Measurements from ENCODE around the gene KIAA0232.

Gene KIAA0232

GRCh38 chr4:6742507-6742906 lies 40.0 kb upstream of the KIAA0232 start:
- in situ Hi-C loops (cut with HindIII; ENCODE audit: low sequenced_read_pairs): no loop called here
- no peak overlapping the region for H3K4me3 ChIP-seq (ENCODE audit: low read depth, low read length)
- no peak for TF ChIP-seq CTCF (IDR thresholded peaks at IDR 0.05; ENCODE audit: low read depth, low read length)
- DNase-seq (ENCODE audit: low read depth, low spot score): no peak

- TF ChIP-seq CTCF (IDR thresholded peaks at IDR 0.05; ENCODE audit: low read depth, low read length): no peak
- no peak for DNase-seq (ENCODE audit: low read depth, low spot score)
- in situ Hi-C loops (cut with HindIII; ENCODE audit: low sequenced_read_pairs): no loop called here
- no peak overlapping the region for H3K4me3 ChIP-seq (ENCODE audit: low read depth, low read length)
Observed at GRCh38 chr4:6742989-6743388, 39.5 kb upstream of the KIAA0232 start.

DNA sequence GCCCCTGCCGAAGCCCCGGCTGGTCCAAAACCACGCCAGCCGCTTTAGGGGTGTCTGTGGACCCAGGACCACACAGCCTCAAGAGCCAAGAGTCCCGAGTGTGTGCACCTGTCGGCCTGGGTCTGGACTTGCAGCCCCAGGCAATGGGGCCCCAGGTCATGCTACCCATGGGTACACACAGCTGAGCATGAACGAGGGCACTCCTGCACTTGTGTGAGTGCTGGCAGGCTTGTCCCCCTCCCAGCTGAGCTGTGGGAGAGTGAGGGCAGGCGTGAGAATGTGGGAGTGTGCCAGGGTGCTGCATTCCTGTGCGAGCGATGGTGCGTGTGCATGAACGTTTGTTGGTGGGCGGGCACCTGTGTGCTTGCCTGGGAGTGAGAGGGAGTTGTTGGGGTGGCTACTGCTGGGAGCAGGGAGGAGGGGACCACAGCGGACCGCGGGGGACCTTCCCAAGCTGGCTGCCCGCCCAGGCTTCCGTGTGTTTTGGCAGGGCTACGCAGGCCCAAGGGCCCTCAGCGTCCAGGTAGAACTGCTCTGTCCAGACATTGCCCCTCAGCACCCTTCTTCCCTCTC lies 35.7 kb upstream of the KIAA0232 start:
- no peak for TF ChIP-seq CTCF (IDR thresholded peaks at IDR 0.05; ENCODE audit: low read depth, low read length)
- DNase-seq (ENCODE audit: low read depth, low spot score): no peak
- in situ Hi-C loops (cut with HindIII; ENCODE audit: low sequenced_read_pairs): no loop called here
- no peak overlapping the region for H3K4me3 ChIP-seq (ENCODE audit: low read depth, low read length)

DNA sequence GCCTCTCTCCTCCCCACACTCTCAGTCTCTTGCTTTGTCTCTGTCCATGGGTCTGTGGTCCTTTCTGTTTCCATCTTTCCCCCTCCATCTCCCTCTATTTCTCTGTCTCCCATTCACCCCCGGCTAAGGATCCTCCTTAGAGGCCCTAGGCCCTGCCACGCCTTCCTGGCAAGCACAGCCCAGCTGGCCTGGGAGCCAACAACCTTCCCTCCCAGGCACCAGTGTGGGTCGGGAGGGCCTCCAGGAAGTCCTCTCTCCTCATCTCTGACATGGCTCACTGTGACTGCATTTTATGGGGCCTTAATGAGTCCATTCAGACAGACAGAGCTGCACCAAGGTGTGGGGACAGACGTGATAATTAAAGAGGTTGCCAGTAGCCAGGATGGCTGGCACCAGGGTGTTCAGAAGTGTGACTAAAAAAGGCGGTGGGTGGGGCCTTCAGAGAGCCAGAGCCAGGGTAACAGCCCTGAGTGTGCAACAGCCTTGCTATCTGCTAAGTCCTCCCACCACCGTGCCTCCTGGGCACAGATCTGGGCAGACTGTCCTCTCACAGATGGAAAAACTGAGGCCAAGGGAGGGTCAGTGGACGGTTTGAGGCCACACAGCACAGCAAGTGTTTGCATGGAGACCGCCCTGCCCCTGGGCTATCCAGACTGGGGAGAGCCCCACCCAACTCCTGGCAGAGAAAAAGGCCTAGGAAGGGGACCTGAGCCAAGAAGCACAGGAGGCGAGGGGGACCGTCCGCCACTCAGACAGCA lies 35.1 kb upstream of the KIAA0232 start:
- no peak for DNase-seq (ENCODE audit: low read depth, low spot score)
- no peak overlapping the region for H3K4me3 ChIP-seq (ENCODE audit: low read depth, low read length)
- in situ Hi-C loops (cut with HindIII; ENCODE audit: low sequenced_read_pairs): no loop called here
- TF ChIP-seq CTCF (IDR thresholded peaks at IDR 0.05; ENCODE audit: low read depth, low read length): no peak

- DNase-seq (ENCODE audit: low read depth, low spot score): no peak
- H3K4me3 ChIP-seq (ENCODE audit: low read depth, low read length): no peak overlapping the region
- in situ Hi-C loops (cut with HindIII; ENCODE audit: low sequenced_read_pairs): no loop called here
- no peak for TF ChIP-seq CTCF (IDR thresholded peaks at IDR 0.05; ENCODE audit: low read depth, low read length)
Observed at GRCh38 chr4:6748286-6748685, 34.2 kb upstream of the KIAA0232 start.

GRCh38 chr4:6749340-6750171 lies 33.0 kb upstream of the KIAA0232 start:
- in situ Hi-C loops (cut with HindIII; ENCODE audit: low sequenced_read_pairs): no loop called here
- TF ChIP-seq CTCF (IDR thresholded peaks at IDR 0.05; ENCODE audit: low read depth, low read length): no peak
- DNase-seq (ENCODE audit: low read depth, low spot score): peak; percentile 10
- no peak overlapping the region for H3K4me3 ChIP-seq (ENCODE audit: low read depth, low read length)

Measured in astrocyte of the spinal cord (primary cell).